IMR-90 (cell line): ENCODE results near the gene ANKMY1. TPM values are rescaled to one million over a fixed set of nuclear protein-coding genes. Genes with fewer than 3 reads are reported as not detected.
A peak's percentile ranks its signal among the peaks of the same experiment; 100 is the strongest.

Experiments
- ATAC-seq: fragments of 200-7000 bp; cut with Tn5 transposase; 2 replicates; pipeline ENCODE4 v1.9.1; 2020; ENCODE audit warnings: low read depth, mild to moderate bottlenecking, moderate library complexity
- BruUV-seq: library from RNA; stranded (reverse); fragments of 400-500 nt; replicated peaks from 2 replicates; lab custom pipeline; 2021; lab: Mats Ljungman, UMichigan
- CTCF ChIA-PET: fragments of 300-600 bp; formaldehyde crosslinking; extraction: SDS; loops from one replicate; lab custom pipeline; 2021; ENCODE audit warnings: antibody characterized with exemption; lab: Yijun Ruan, JAX
- POLR2A ChIA-PET: fragments of 300-600 bp; sonication (Branson Sonifier 250); formaldehyde crosslinking; loops from one replicate; lab custom pipeline; 2022; ENCODE audit warnings: antibody characterized with exemption; ENCODE audit not compliant: unreplicated experiment; lab: Charles Lee
- DNase-seq: peaks from one replicate; pipeline ENCODE4 v3.0.0; 2013
- H2AFZ ChIP-seq: replicated peaks from 2 replicates; pipeline ENCODE3; 2013; ENCODE audit warnings: low read length, mild to moderate bottlenecking; ENCODE audit not compliant: poor library complexity
- H2AK5ac ChIP-seq: 2 replicates; pipeline ENCODE4 v1.6.1; 2013; ENCODE audit warnings: low read depth, low read length, inconsistent platforms
- H2AK9ac ChIP-seq: replicated peaks from 2 replicates; pipeline ENCODE3; 2013; ENCODE audit warnings: mild to moderate bottlenecking, low read depth, low read length, moderate library complexity; ENCODE audit not compliant: poor library complexity
- H2BK120ac ChIP-seq: 2 replicates; pipeline ENCODE4 v1.6.1; 2013; ENCODE audit warnings: low read depth, low read length, inconsistent platforms
- H2BK15ac ChIP-seq: 3 replicates; pipeline ENCODE4 v1.6.1; 2013; ENCODE audit warnings: low read depth, low read length, inconsistent platforms
- H2BK20ac ChIP-seq: 2 replicates; pipeline ENCODE4 v1.6.1; 2013; ENCODE audit warnings: low read depth, mild to moderate bottlenecking, inconsistent platforms, low read length, moderate library complexity
- H2BK5ac ChIP-seq: 2 replicates; pipeline ENCODE4 v1.6.1; 2013; ENCODE audit warnings: mild to moderate bottlenecking, low read depth, low read length, inconsistent platforms; ENCODE audit not compliant: poor library complexity, severe bottlenecking
- H3K14ac ChIP-seq: replicated peaks from 2 replicates; pipeline ENCODE4 v1.6.1; 2013; ENCODE audit warnings: low read depth, low read length, inconsistent platforms
- H3K18ac ChIP-seq: 2 replicates; pipeline ENCODE4 v1.6.1; 2013; ENCODE audit warnings: low read depth, low read length, control low read depth
- H3K23ac ChIP-seq: 2 replicates; pipeline ENCODE4 v1.6.1; 2013; ENCODE audit warnings: low read depth, low read length, inconsistent platforms
- H3K27ac ChIP-seq: 2 replicates; pipeline ENCODE4 v1.5.1; 2013; ENCODE audit warnings: mild to moderate bottlenecking, control low read depth, low read length; ENCODE audit not compliant: insufficient read depth
- H3K27me3 ChIP-seq: 2 replicates; pipeline ENCODE4 v1.6.1; 2013; ENCODE audit warnings: low read length; ENCODE audit not compliant: control insufficient read depth, insufficient read depth
- H3K36me3 ChIP-seq: 2 replicates; pipeline ENCODE4 v1.6.1; 2013; ENCODE audit warnings: low read length, mixed read lengths; ENCODE audit not compliant: control insufficient read depth, insufficient read depth
- H3K4ac ChIP-seq: 2 replicates; pipeline ENCODE4 v1.6.1; 2013; ENCODE audit warnings: low read depth, low read length, inconsistent platforms
- H3K4me1 ChIP-seq: 2 replicates; pipeline ENCODE4 v1.6.1; 2013; ENCODE audit warnings: low read length, mixed read lengths; ENCODE audit not compliant: control insufficient read depth, insufficient read depth
- H3K4me2 ChIP-seq: 2 replicates; pipeline ENCODE4 v1.6.1; 2013; ENCODE audit warnings: low read depth, mild to moderate bottlenecking, control low read depth, low read length, moderate library complexity
- H3K4me3 ChIP-seq: 2 replicates; pipeline ENCODE4 v1.5.1; 2013; ENCODE audit warnings: low read depth, mild to moderate bottlenecking, control low read depth, low read length, moderate library complexity; ENCODE audit not compliant: insufficient read depth
- H3K56ac ChIP-seq: 2 replicates; pipeline ENCODE4 v1.6.1; 2013; ENCODE audit warnings: low read length, inconsistent platforms; ENCODE audit not compliant: insufficient read depth; ENCODE audit errors: extremely low read depth
- H3K79me1 ChIP-seq, 2 experiments: 2 replicates each; pipeline ENCODE4 v1.6.1; 2013; ENCODE audit warnings: low read length in 2 of 2, inconsistent platforms in 1 of 2, low read depth in 1 of 2
- H3K9ac ChIP-seq: 2 replicates; pipeline ENCODE4 v1.6.1; 2013; ENCODE audit warnings: low read depth, low read length, control low read depth
- H3K9me1 ChIP-seq: 2 replicates; pipeline ENCODE4 v1.6.1; 2013; ENCODE audit warnings: low read length, inconsistent platforms; ENCODE audit not compliant: insufficient read depth
- H3K9me3 ChIP-seq: 2 replicates; pipeline ENCODE4 v1.6.1; 2013; ENCODE audit warnings: low read length; ENCODE audit not compliant: control insufficient read depth, insufficient read depth
- H4K20me1 ChIP-seq: 2 replicates; pipeline ENCODE4 v1.6.1; 2013; ENCODE audit warnings: low read length, inconsistent platforms; ENCODE audit not compliant: insufficient read depth
- H4K5ac ChIP-seq: 2 replicates; pipeline ENCODE4 v1.6.1; 2013; ENCODE audit warnings: mild to moderate bottlenecking, low read depth, low read length, control low read depth
- H4K8ac ChIP-seq, 2 experiments: 2 replicates each; pipeline ENCODE4 v1.6.1; 2013; ENCODE audit warnings: low read depth in 2 of 2, low read length in 2 of 2, control low read depth in 1 of 2, inconsistent platforms in 1 of 2
- H4K91ac ChIP-seq: 2 replicates; pipeline ENCODE4 v1.6.1; 2013; ENCODE audit warnings: low read depth, low read length, inconsistent platforms; ENCODE audit not compliant: insufficient read depth
- BHLHE40 ChIP-seq: fragments of 150-350 bp; IDR thresholded peaks from 2 replicates; pipeline ENCODE4 v1.6.1; 2016; ENCODE audit warnings: mild to moderate bottlenecking, low read depth, low read length
- CEBPB ChIP-seq: IDR thresholded peaks from 2 replicates; pipeline ENCODE4 v1.6.1; 2012; ENCODE audit warnings: low read depth, low read length, improper control_type of control experiment
- CHD1 ChIP-seq: IDR thresholded peaks from 2 replicates; pipeline ENCODE4 v1.6.1; 2012; ENCODE audit warnings: low read depth, low read length, improper control_type of control experiment
- ELK1 ChIP-seq: fragments of 150-350 bp; IDR thresholded peaks from 2 replicates; pipeline ENCODE4 v1.6.1; 2016; ENCODE audit warnings: low read depth, mild to moderate bottlenecking, low read length, moderate library complexity, borderline replicate concordance
- FOS ChIP-seq: fragments of 150-350 bp; IDR thresholded peaks from 2 replicates; pipeline ENCODE4 v1.6.1; 2016; ENCODE audit warnings: low read depth, low read length
- MAFK ChIP-seq: IDR thresholded peaks from 2 replicates; pipeline ENCODE4 v1.6.1; 2012; ENCODE audit warnings: low read depth, low read length, improper control_type of control experiment
- MAZ ChIP-seq: IDR thresholded peaks from 2 replicates; pipeline ENCODE4 v1.6.1; 2012; ENCODE audit warnings: low read depth, mild to moderate bottlenecking, low read length, improper control_type of control experiment, moderate library complexity, borderline replicate concordance
- MXI1 ChIP-seq: IDR thresholded peaks from 2 replicates; pipeline ENCODE4 v1.6.1; 2012; ENCODE audit warnings: low read depth, mild to moderate bottlenecking, low read length, moderate library complexity, borderline replicate concordance
- NFE2L2 ChIP-seq: fragments of 150-350 bp; IDR thresholded peaks from 2 replicates; pipeline ENCODE4 v1.6.1; 2016; ENCODE audit warnings: low read depth, mild to moderate bottlenecking, low read length
- POLR2A ChIP-seq: IDR thresholded peaks from 2 replicates; pipeline ENCODE4 v1.6.1; 2012; ENCODE audit warnings: mild to moderate bottlenecking, low read depth, low read length
- RAD21 ChIP-seq: IDR thresholded peaks from 2 replicates; pipeline ENCODE4 v1.6.1; 2012; ENCODE audit warnings: low read length, improper control_type of control experiment
- RCOR1 ChIP-seq: IDR thresholded peaks from 2 replicates; pipeline ENCODE4 v1.6.1; 2012; ENCODE audit warnings: mild to moderate bottlenecking, low read length, improper control_type of control experiment; ENCODE audit not compliant: insufficient replicate concordance
- RFX5 ChIP-seq: IDR thresholded peaks from 2 replicates; pipeline ENCODE4 v1.8.0; 2012; ENCODE audit warnings: low read depth, mild to moderate bottlenecking, low read length, moderate library complexity
- SMC3 ChIP-seq: fragments of 150-350 bp; IDR thresholded peaks from 2 replicates; pipeline ENCODE4 v1.6.1; 2016; ENCODE audit warnings: low read depth, mild to moderate bottlenecking, antibody characterized with exemption, low read length, moderate library complexity
- USF2 ChIP-seq: fragments of 150-350 bp; IDR thresholded peaks from 2 replicates; pipeline ENCODE4 v1.6.1; 2017; ENCODE audit warnings: mild to moderate bottlenecking, antibody characterized with exemption, low read length, low read depth
- WGBS, 2 experiments: methylation state at CpG; one replicate each; pipeline versions ENCODE4 v1.1.5 to v1.1.7; 2013; ENCODE audit warnings: missing lambda C conversion rate in 2 of 2; ENCODE audit not compliant: insufficient read length in 1 of 2; ENCODE audit errors: extremely low coverage in 2 of 2; 5-methylcytosine and 5-hydroxymethylcytosine counted together
- dilution Hi-C: fragments of 300-500 bp; cut with HindIII; formaldehyde crosslinking; loops from one replicate; pipeline ENCODE4 v1.14.3; 2018; ENCODE audit warnings: low sequenced_read_pairs; ENCODE audit not compliant: unreplicated experiment
- in situ Hi-C: fragments of 300-500 bp; cut with MboI; formaldehyde crosslinking; loops from 3 replicates; pipeline ENCODE4 v1.14.3; 2019; ENCODE audit warnings: low sequenced_read_pairs, inconsistent platforms, mixed read lengths
- intact Hi-C: fragments of 100-400 bp; cut with micrococcal nuclease; formaldehyde crosslinking; loops from 2 replicates; pipeline ENCODE4 v1.10.0; 2022
- polyA plus RNA-seq, 3 experiments: library from polyadenylated mRNA; depleted of rRNA; stranded (reverse); fragments of >200 nt; gene quantifications; 2 replicates each; pipeline ENCODE4 v1.2.3, GENCODE V29; 2012; ENCODE audit warnings: low replicate concordance in 1 of 3
- total RNA-seq: library from RNA; depleted of rRNA; stranded (reverse); fragments of >200 nt; gene quantifications from 2 replicates; pipeline ENCODE4 v1.2.3, GENCODE V29; 2012
- TF ChIP-seq, protein P1 (sequence below): conservative IDR thresholded peaks from 2 replicates; pipeline ENCODE4 v1.5.1; 2012; ENCODE audit warnings: mild to moderate bottlenecking, low read depth, low read length, improper control_type of control experiment

ANKMY1 gene
- total and polyA plus RNA-seq, 2 of the 4 experiments (the other 2 are of a cell fraction): 2.9 to 5.5 TPM

DNA sequence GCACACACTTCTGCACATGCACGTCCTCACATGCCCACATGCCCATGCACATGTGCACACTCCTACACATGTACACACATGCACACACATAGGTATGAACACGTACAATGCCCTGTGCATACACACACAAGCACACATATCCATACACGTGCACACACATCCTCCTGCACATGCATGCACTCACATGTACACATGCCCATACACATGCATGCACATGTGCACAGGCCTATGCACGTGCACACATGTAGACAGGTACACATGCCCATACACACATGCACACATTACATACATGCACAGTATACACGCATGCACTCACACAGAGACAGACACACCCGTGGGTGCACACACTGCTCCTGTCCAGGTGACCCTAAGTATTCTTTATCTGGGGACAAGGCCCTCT is 88.0 kb downstream of the ANKMY1 start:
- Histone ChIP-seq H3K36me3 (peaks cover 16% of the 10 kb centered on the region; the same call in 1 of the 2 replicates), H3K56ac (no peak overlapping the region), H3K23ac (no peak overlapping the region), H2AFZ (peak overlapping the region; percentile 13), H2AK5ac (no peak overlapping the region), H3K9me1 (peaks cover 7% of the 10 kb centered on the region), H3K4me3 (no peak overlapping the region), H3K79me1 (0 out of 4 replicates have a peak, but pooled peaks cover 0 to 3% of the 10 kb centered on the region in 2 experiments), H3K4ac (no peak overlapping the region), H2BK15ac (no peak overlapping the region), H4K5ac (no peak overlapping the region), H2BK120ac (no peak overlapping the region), H3K9me3 (peaks cover 5% of the 10 kb centered on the region; the same call in 1 of the 2 replicates), H3K9ac (no peak overlapping the region), H3K4me2 (no peak overlapping the region), H3K18ac (no peak overlapping the region), H2BK20ac (no peak overlapping the region), H3K14ac (no peak overlapping the region), H4K20me1 (peaks cover 18% of the 10 kb centered on the region; the same call in 1 of the 2 replicates), H3K4me1 (no peaks in the 10 kb centered on the region), H2AK9ac (peak overlapping the region; percentile 7), H3K27me3 (no peaks in the 10 kb centered on the region), H4K8ac (no peak overlapping the region), H4K91ac (no peak overlapping the region), H2BK5ac (no peak overlapping the region), H3K27ac (no peak overlapping the region)
- DNase-seq (no peak), ATAC-seq (no peak; the same call in 1 of the 2 replicates)
- in situ Hi-C loops: no loop called here
- intact Hi-C loops: no loop called here
- no TSS peak for BruUV-seq
- POLR2A ChIA-PET: no interaction called here
- TF ChIP-seq MXI1 (no peak), MAZ (no peak), MAFK (no peak), SMC3 (no peak), CHD1 (no peak), RAD21 (no peak), CEBPB (no peak), FOS (no peak), RCOR1 (no peak), ELK1 (no peak), BHLHE40 (no peak), NFE2L2 (no peak), USF2 (no peak), RFX5 (no peak), POLR2A (no peak)
- TF ChIP-seq, protein P1, sequence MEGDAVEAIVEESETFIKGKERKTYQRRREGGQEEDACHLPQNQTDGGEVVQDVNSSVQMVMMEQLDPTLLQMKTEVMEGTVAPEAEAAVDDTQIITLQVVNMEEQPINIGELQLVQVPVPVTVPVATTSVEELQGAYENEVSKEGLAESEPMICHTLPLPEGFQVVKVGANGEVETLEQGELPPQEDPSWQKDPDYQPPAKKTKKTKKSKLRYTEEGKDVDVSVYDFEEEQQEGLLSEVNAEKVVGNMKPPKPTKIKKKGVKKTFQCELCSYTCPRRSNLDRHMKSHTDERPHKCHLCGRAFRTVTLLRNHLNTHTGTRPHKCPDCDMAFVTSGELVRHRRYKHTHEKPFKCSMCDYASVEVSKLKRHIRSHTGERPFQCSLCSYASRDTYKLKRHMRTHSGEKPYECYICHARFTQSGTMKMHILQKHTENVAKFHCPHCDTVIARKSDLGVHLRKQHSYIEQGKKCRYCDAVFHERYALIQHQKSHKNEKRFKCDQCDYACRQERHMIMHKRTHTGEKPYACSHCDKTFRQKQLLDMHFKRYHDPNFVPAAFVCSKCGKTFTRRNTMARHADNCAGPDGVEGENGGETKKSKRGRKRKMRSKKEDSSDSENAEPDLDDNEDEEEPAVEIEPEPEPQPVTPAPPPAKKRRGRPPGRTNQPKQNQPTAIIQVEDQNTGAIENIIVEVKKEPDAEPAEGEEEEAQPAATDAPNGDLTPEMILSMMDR: no peak
- CTCF ChIA-PET: no interaction called here
- WGBS, 2 experiments: 95% methylated on average over 5 of the region's 6 CpGs; no CpG with 5 or more reads in 1 of the 2 experiments
- dilution Hi-C loops: no loop called here
